Measurements from ENCODE around the gene ROBO1.

The ROBO1 gene

DNA sequence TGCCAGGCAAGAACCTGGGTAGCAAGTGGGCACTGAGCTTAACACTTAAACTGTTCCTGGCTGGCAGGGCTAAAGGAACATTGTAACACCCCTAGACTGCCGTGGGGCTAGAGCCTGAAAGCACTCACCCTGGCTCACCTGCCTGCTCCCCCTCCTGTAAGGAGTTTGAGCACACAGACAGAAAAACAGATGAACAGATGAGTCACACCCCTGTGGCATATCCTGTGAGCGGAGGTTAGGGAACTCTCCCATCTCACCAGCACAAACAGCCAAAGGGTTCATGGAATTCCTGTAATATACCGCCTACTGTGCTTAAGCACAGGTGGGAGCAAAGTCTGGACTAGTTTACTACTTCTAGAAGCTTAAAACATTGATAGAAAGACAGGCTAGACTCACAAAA lies 300.1 kb downstream of the ROBO1 start:
- DNase-seq (ENCODE audit: low read depth, low spot score): peak; percentile 45

GRCh38 chr3:79461129-79461792 lies 306.5 kb downstream of the ROBO1 start:
- no peak for DNase-seq (ENCODE audit: low read depth, low spot score)

- no peak for DNase-seq (ENCODE audit: low read depth, low spot score)
Observed at GRCh38 chr3:79453600-79453999, 314.2 kb downstream of the ROBO1 start.

GRCh38 chr3:79436387-79436786 lies 331.4 kb downstream of the ROBO1 start:
- no peak for DNase-seq (ENCODE audit: low read depth, low spot score)

GRCh38 chr3:79427081-79427480 lies 340.7 kb downstream of the ROBO1 start:
- no peak for DNase-seq (ENCODE audit: low read depth, low spot score)

DNA sequence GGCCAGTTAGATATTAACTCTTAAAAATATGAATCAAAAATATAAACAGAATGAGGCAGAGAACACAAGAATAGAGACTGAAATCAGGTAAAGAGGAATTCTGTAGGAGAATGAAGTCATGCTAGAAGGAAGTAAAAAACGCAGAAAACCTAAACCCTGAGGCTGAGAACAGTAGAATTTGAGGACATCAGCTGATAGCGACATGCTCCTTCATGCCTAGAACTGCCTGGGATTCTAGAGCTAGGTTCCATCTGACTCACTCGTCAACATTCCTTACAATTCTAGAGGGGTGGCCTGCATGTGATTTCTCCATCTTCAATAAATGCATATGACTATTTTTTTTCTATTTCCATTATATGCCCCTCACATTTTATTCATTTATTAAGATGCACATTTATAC lies 343.0 kb downstream of the ROBO1 start:
- DNase-seq (ENCODE audit: low read depth, low spot score): no peak

DNA sequence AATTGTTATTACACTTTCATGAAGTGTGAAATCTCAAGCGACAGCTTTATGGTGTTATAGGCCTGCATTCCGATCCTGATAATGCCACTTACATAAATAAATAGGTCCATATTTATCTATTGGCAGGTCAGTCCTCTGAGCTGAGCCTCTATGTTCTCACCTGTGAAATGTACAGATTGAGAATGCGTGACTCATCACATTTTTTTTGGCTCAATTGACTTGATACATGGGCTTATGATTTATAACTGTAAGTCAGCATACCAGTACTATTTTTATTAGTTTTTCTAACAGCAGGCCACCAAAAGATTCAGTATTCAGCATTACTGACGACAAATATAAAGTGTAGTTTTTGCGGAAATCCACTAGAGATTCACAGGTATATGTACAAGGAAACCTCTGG lies 344.4 kb downstream of the ROBO1 start:
- DNase-seq (ENCODE audit: low read depth, low spot score): no peak

- DNase-seq (ENCODE audit: low read depth, low spot score): no peak
Observed at GRCh38 chr3:79421273-79421672, 346.5 kb downstream of the ROBO1 start.

GRCh38 chr3:79418855-79419621 lies 348.8 kb downstream of the ROBO1 start:
- DNase-seq (ENCODE audit: low read depth, low spot score): no peak

DNA sequence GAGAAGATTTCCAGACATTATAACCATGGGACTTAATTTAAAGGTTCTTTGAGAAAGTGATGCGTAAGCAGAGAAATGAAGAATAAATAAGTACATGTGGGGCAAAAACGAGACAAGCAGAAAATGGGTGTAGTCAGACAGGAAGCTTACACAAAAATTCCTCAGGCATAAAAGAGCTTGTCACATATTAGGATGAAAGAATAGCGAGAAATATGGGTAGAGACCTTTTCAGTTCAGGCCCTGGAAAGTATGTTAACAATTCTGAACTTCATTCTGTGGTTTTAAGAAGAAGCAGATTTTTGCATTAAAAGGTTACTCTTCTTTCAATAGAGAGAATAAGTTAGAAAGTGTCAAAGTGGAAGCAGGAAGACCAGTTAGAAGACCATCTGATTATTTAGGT lies 352.4 kb downstream of the ROBO1 start:
- DNase-seq (ENCODE audit: low read depth, low spot score): no peak

GRCh38 chr3:79414806-79415205 lies 353.0 kb downstream of the ROBO1 start:
- no peak for DNase-seq (ENCODE audit: low read depth, low spot score)

DNA sequence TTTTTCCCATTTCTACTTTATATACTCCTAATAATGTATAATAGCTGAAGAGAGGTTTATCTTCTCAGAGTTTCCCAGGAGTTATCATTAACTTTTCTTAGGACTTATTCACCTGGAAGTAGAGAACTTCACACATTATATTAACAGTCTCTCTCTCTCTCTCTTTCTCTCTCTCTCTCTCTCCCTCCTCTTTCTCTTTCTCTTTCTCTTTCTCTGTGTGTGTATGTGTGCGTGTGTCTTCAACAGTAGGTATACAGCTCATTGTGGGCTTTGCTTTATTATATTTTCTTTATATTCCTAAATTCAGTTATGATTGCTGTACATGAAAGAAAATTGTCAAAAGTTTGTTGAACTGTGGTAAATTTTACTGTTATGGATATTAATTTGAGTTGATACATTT lies 353.8 kb downstream of the ROBO1 start:
- no peak for DNase-seq (ENCODE audit: low read depth, low spot score)

DNA sequence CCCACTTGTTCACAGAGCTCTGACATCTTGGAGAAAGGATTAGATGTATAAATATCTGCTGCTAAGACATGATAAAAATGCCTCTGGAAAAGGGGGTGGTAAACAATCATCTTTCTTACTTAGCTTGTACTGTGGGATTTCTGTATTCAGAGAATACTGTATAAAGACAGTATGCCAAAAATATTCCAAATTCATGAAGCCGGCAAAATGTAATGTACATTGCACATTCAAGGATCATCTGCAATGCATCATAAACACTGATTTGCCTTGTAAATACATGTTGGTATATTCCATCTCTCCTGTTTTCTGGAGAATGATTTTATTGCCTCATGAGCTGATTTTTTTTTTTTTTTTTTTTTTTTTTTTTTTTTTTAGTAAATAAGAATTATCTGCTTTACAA lies 355.3 kb downstream of the ROBO1 start:
- no peak for DNase-seq (ENCODE audit: low read depth, low spot score)

- no peak for DNase-seq (ENCODE audit: low read depth, low spot score)
Observed at GRCh38 chr3:79410617-79411016, 357.2 kb downstream of the ROBO1 start.

DNA sequence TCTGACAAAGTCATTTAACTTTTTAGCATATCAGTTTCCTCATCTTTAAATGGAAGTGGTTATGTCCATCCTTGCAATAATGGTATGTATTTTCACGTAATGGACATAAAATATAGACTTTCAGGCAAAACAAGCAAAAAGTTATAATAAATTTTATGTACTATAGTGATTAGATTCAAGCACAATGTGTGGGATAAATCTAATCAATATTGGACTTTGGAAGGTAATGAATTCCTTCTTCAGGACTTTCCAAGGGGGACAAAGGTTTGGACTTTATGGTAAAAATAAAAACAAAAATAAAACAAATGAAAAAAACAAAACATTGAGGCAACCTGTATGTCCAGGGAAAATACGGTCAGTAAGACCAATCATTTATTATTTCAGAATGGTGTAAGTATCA lies 357.7 kb downstream of the ROBO1 start:
- no peak for DNase-seq (ENCODE audit: low read depth, low spot score)

DNA sequence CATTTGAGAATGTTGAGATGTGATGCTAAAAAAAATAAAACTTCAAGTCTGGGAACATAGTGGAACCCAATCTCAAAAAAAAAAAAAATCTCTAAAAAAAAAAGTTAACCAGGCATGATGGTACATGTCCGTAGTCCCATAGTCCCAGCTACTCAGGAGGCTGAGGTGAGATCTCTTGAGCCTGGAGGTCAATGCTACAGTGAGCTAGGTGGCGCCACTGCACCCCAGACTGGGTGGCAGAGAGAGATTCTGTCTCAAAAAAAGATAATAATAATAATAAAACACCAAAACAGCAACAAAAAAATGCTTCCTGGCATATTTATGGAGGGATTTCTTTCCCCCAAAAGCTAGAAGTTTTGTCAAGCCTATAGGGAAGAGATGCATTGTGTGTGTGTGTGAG lies 361.6 kb downstream of the ROBO1 start:
- no peak for DNase-seq (ENCODE audit: low read depth, low spot score)

DNA sequence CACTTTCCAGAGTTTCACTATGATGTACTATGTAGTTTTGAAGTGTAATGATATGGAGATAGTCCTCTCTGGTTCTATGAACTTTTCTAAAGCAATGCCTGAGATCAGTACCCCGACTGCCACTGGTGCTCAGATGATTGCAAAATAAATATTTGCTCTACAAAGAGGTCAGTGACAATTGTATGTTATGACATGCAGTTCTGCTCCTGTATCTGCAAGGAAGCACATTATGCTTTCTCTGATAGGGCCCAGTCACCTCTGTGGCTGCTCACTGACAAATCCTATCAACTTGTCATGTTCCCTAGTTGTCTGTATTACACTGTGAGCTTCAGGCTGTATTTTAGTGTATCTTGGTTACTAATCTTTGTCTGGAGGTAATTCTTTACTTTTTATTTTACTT lies 362.6 kb downstream of the ROBO1 start:
- DNase-seq (ENCODE audit: low read depth, low spot score): no peak

DNA sequence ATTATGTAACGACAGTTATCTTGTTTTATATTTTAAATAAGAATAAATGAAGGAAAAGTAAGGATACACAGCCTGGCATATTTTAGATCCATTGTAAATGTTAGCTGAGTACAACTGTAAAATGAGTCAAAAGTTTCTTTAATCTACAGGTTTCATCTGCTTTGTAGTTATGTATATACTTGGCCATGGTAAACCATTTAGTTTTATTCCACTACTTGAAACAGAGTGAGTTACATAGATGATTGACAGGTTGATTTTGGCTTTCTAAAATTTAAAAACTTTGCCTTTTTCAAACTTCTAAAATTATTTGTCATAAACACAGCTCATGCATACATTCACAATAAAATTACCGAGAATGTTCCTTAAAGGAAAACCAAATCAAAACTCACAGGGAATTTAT lies 371.2 kb downstream of the ROBO1 start:
- no peak for DNase-seq (ENCODE audit: low read depth, low spot score)

DNA sequence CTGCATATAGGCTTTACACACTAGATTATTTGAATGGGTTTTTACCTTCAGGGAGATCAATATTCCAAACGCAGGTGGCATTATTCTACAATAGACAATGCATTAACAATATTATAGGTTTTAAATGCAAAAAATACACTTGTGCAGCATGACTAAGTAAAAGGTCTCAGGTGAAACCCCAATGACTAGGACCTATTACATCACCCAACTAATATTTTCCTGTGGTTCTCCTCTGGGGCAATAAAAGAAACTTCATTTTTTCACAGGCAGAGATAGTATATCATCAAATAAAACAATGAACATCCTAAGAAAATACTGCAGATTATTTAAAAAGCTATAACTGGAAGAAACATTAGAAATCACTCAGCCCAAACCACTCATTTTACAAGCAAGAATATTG lies 375.3 kb downstream of the ROBO1 start:
- no peak for DNase-seq (ENCODE audit: low read depth, low spot score)

GRCh38 chr3:79390352-79390751 lies 377.4 kb downstream of the ROBO1 start:
- DNase-seq (ENCODE audit: low read depth, low spot score): no peak

- DNase-seq (ENCODE audit: low read depth, low spot score): no peak
Observed at GRCh38 chr3:79385211-79385610, 382.6 kb downstream of the ROBO1 start.

GRCh38 chr3:79383402-79384012 lies 384.3 kb downstream of the ROBO1 start:
- no peak for DNase-seq (ENCODE audit: low read depth, low spot score)

DNA sequence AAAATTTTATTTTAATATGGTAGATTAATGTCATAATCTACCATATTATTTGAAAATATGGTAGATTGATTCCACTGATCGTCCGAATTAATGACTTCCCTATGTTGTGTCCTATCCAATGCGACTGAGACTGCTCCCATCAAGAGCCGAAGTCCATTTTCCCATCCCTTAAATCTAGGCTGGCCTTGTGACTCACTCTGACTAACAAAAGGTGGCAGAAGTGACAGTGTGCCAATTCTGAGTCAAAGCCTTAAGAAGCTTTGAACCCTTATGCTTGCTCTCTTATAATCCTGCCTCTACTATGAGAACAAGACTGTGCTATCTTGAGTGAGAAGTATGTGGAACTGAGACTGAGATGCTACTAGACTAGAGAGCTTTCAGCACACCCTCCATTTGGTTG lies 387.2 kb downstream of the ROBO1 start:
- no peak for DNase-seq (ENCODE audit: low read depth, low spot score)

Measured in iPS DF 19.7 (cell line).